Cardiac septum (tissue), 1 donor: ENCODE results near the gene AHSG. TPM values are rescaled to one million over a fixed set of nuclear protein-coding genes. Genes with fewer than 3 reads are reported as not detected.
"Not testable (repeated sequence)": the region's sequence is repeated elsewhere in the genome, so short reads cannot be mapped to it uniquely, and the experiment has no call there.

Source experiments
- DNase-seq: peaks from one replicate; pipeline ENCODE4 v3.0.0-alpha.2; 2020; ENCODE audit warnings: low spot score
- intact Hi-C: fragments of 100-400 bp; cut with DNase I; formaldehyde crosslinking; loops from one replicate; pipeline ENCODE4 v1.14.0; 2022
- total RNA-seq: library from RNA; stranded (reverse); fragmentation: NEBNext Ultra II Directional; extraction: Animal tissue kit (Norgen Biotek cat#: 25700); gene quantifications from one replicate; pipeline ENCODE4 v1.2.1, GENCODE V29; 2021
- donor health status: DM: no; HTN: no; CAD: no.

AHSG gene
- total RNA-seq, 1 donor from 2014 or later: not detected

GRCh38 chr3:186633481-186633880 is 20.6 kb downstream of the AHSG start:
- intact Hi-C loops: no loop called here
- no peak for DNase-seq

- intact Hi-C loops, DNase-seq: not testable (repeated sequence)
Observed at GRCh38 chr3:186634207-186634606, 21.3 kb downstream of the AHSG start.

GRCh38 chr3:186635532-186635931 is 22.7 kb downstream of the AHSG start:
- no peak for DNase-seq
- intact Hi-C loops: no loop called here

GRCh38 chr3:186636536-186636935 is 23.7 kb downstream of the AHSG start:
- no peak for DNase-seq
- intact Hi-C loops: no loop called here

- no peak for DNase-seq
- intact Hi-C loops: no loop called here
Observed at GRCh38 chr3:186637686-186638085, 24.8 kb downstream of the AHSG start.

- intact Hi-C loops: no loop called here
- no peak for DNase-seq
Observed at GRCh38 chr3:186638259-186638658, 25.4 kb downstream of the AHSG start.

GRCh38 chr3:186639778-186640472 is 27.1 kb downstream of the AHSG start, which contains the start of gene FETUB:
FETUB (plus strand) TSS chr3:186640399; CDS start chr3:186640461, 62 bp downstream.
- no peak for DNase-seq
- intact Hi-C loops: no loop called here

GRCh38 chr3:186640473-186640818 is 27.6 kb downstream of the AHSG start:
- intact Hi-C loops: no loop called here
- DNase-seq: no peak

GRCh38 chr3:186640929-186641328 is 28.1 kb downstream of the AHSG start:
- intact Hi-C loops: no loop called here
- DNase-seq: no peak

GRCh38 chr3:186642014-186642413 is 29.2 kb downstream of the AHSG start:
- intact Hi-C loops: no loop called here
- no peak for DNase-seq

- DNase-seq: no peak
- intact Hi-C loops: no loop called here
Observed at GRCh38 chr3:186643493-186643892, 30.6 kb downstream of the AHSG start.

GRCh38 chr3:186644683-186645082 is 31.8 kb downstream of the AHSG start:
- intact Hi-C loops: no loop called here
- DNase-seq: no peak

GRCh38 chr3:186646106-186646505 is 33.2 kb downstream of the AHSG start:
- DNase-seq: no peak
- intact Hi-C loops: no loop called here

- no peak for DNase-seq
- intact Hi-C loops: no loop called here
Observed at GRCh38 chr3:186646841-186647240, 34.0 kb downstream of the AHSG start.

GRCh38 chr3:186648851-186649250 is 36.0 kb downstream of the AHSG start:
- intact Hi-C loops: no loop called here
- DNase-seq: no peak

GRCh38 chr3:186651678-186652215 is 38.9 kb downstream of the AHSG start:
- intact Hi-C loops: no loop called here
- no peak for DNase-seq

GRCh38 chr3:186653080-186653707 is 40.3 kb downstream of the AHSG start:
- intact Hi-C loops: no loop called here
- no peak for DNase-seq

- no peak for DNase-seq
- intact Hi-C loops: no loop called here
Observed at GRCh38 chr3:186653984-186654383, 41.1 kb downstream of the AHSG start.

GRCh38 chr3:186663361-186664118 is 50.7 kb downstream of the AHSG start:
- no peak for DNase-seq
- intact Hi-C loops: no loop called here

GRCh38 chr3:186664119-186664495 is 51.2 kb downstream of the AHSG start:
- intact Hi-C loops: no loop called here
- DNase-seq: no peak

- no peak for DNase-seq
- intact Hi-C loops: no loop called here
Observed at GRCh38 chr3:186664506-186664905, 51.6 kb downstream of the AHSG start.
